ENCODE data around the gene MINDY4.

GRCh38 chr7:30927040-30927439, 155.8 kb downstream of the MINDY4 start:
- no peak for TF ChIP-seq CTCF (conservative IDR thresholded peaks at IDR 0.05; ENCODE audit: low read depth, low read length)
- TF ChIP-seq EZH2 (IDR thresholded peaks at IDR 0.05; ENCODE audit: low read length, unreplicated experiment), result no peak
- TF ChIP-seq EZH2phosphoT487 (IDR thresholded peaks at IDR 0.05; ENCODE audit: borderline replicate concordance, low read length), result no peak

Measured in PC-3 (cell line).